Vagina (tissue), 2 donors: Measurements from ENCODE around the gene CRYBG1. TPM values are rescaled to one million over a fixed set of nuclear protein-coding genes. Genes with fewer than 3 reads are reported as not detected.
A peak's percentile ranks its signal among the peaks of the same experiment; 100 is the strongest.

Source experiments
- DNase-seq, 2 donors: peaks; one replicate each; pipeline ENCODE4 v3.0.0-alpha.2; 2017; ENCODE audit errors: extremely low spot score in 2 of 2
- H3K27ac ChIP-seq: fragments of 200-600 bp; sonication (generic); one replicate; pipeline ENCODE4 v1.5.1; 2019
- H3K27me3 ChIP-seq: fragments of 200-600 bp; sonication (generic); one replicate; pipeline ENCODE4 v1.5.1; 2019
- H3K36me3 ChIP-seq, 2 donors: fragments of 200-600 bp; sonication (generic); one replicate each; pipeline ENCODE4 v1.5.1; 2017 to 2019
- H3K4me1 ChIP-seq: fragments of 200-600 bp; sonication (generic); one replicate; pipeline ENCODE4 v1.5.1; 2019
- H3K4me3 ChIP-seq, 2 donors: fragments of 200-600 bp; sonication (generic); 1 replicate in 1 of 2; 2 replicates in 1 of 2; pipeline ENCODE4 v1.5.1; 2016 to 2019
- H3K9me3 ChIP-seq: fragments of 200-600 bp; sonication (generic); one replicate; pipeline ENCODE4 v1.5.1; 2019
- POLR2A ChIP-seq, 2 donors: fragments of 450-650 bp; IDR thresholded peaks; one replicate each; pipeline ENCODE4 v1.6.1; 2017; ENCODE audit warnings: antibody characterized with exemption in 2 of 2, mild to moderate bottlenecking in 2 of 2, moderate library complexity in 2 of 2
- POLR2AphosphoS5 ChIP-seq, 2 donors: sonication (generic); formaldehyde crosslinking; IDR thresholded peaks; one replicate each; pipeline ENCODE4 v1.9.0; 2017; ENCODE audit warnings: antibody characterized with exemption in 2 of 2, mild to moderate bottlenecking in 2 of 2, low read depth in 1 of 2; ENCODE audit not compliant: insufficient read depth in 1 of 2
- intact Hi-C: fragments of 100-400 bp; cut with DNase I; formaldehyde crosslinking; loops from one replicate; pipeline ENCODE4 v1.15.1; 2023
- total RNA-seq: library from RNA; depleted of rRNA; stranded (reverse); fragments of >200 nt; gene quantifications from one replicate; pipeline ENCODE4 v1.2.3, GENCODE V29; 2016
- TF ChIP-seq, protein P1 (sequence below), 3 experiments: fragments of 450-650 bp in 2 of 3; fragments of 200-600 bp in 1 of 3; sonication (generic) in 1 of 3; IDR thresholded peaks; one replicate each; pipeline ENCODE4 v1.5.1; 2017 to 2019; ENCODE audit warnings: antibody characterized with exemption in 3 of 3, mild to moderate bottlenecking in 2 of 3, moderate library complexity in 2 of 3

Gene CRYBG1
- total RNA-seq, 1 donor from 2014 or later: 46.7 TPM

- Histone ChIP-seq H3K9me3 (no peaks in the 10 kb centered on the region), H3K4me3 (no peak overlapping the region), H3K36me3 (no peaks in the 10 kb centered on the region), H3K27ac (no peak overlapping the region), H3K27me3 (no peaks in the 10 kb centered on the region), H3K4me1 (peaks cover 24% of the 10 kb centered on the region)
- DNase-seq: no peak
- no peak for TF ChIP-seq POLR2AphosphoS5 (IDR thresholded peaks at IDR 0.05; ENCODE audit: insufficient read depth in 1 of 2, low read depth in 1 of 2)
- TF ChIP-seq, protein P1, sequence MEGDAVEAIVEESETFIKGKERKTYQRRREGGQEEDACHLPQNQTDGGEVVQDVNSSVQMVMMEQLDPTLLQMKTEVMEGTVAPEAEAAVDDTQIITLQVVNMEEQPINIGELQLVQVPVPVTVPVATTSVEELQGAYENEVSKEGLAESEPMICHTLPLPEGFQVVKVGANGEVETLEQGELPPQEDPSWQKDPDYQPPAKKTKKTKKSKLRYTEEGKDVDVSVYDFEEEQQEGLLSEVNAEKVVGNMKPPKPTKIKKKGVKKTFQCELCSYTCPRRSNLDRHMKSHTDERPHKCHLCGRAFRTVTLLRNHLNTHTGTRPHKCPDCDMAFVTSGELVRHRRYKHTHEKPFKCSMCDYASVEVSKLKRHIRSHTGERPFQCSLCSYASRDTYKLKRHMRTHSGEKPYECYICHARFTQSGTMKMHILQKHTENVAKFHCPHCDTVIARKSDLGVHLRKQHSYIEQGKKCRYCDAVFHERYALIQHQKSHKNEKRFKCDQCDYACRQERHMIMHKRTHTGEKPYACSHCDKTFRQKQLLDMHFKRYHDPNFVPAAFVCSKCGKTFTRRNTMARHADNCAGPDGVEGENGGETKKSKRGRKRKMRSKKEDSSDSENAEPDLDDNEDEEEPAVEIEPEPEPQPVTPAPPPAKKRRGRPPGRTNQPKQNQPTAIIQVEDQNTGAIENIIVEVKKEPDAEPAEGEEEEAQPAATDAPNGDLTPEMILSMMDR (IDR thresholded peaks at IDR 0.05): no peak
- no peak for TF ChIP-seq POLR2A (IDR thresholded peaks at IDR 0.05)
- intact Hi-C loops: no loop called here
These were observed 165.4 kb downstream of the CRYBG1 start for GRCh38 chr6:106525882-106526275.

DNA sequence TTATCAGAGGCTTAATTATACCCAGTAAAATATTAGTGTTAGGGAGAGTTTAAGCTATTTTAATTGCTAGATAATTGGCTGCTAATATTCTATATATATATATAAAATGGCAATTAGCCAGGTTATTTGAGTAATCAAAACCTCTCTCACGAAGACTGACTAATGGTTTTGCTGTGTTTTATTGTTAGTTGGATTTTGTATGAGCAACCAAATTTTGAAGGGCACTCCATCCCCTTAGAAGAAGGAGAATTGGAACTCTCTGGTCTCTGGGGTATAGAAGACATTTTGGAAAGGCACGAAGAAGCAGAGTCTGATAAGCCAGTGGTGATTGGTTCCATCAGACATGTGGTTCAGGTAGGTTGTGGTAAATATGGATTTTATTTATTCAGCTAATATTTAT, 166.6 kb downstream of the CRYBG1 start:
- Histone ChIP-seq H3K36me3 (no peaks in the 10 kb centered on the region), H3K4me1 (peaks cover 19% of the 10 kb centered on the region), H3K4me3 (no peak overlapping the region), H3K9me3 (no peaks in the 10 kb centered on the region), H3K27me3 (no peaks in the 10 kb centered on the region), H3K27ac (no peak overlapping the region)
- intact Hi-C loops: no loop called here
- TF ChIP-seq POLR2AphosphoS5 (IDR thresholded peaks at IDR 0.05; ENCODE audit: insufficient read depth in 1 of 2, low read depth in 1 of 2) (no peak), POLR2A (IDR thresholded peaks at IDR 0.05) (no peak)
- TF ChIP-seq, protein P1 (IDR thresholded peaks at IDR 0.05): no peak
- DNase-seq: no peak

- Histone ChIP-seq H3K9me3 (no peaks in the 10 kb centered on the region), H3K4me1 (peaks cover 15% of the 10 kb centered on the region), H3K36me3 (no peaks in the 10 kb centered on the region), H3K4me3 (no peak overlapping the region), H3K27me3 (no peaks in the 10 kb centered on the region), H3K27ac (no peak overlapping the region)
- intact Hi-C loops: no loop called here
- DNase-seq: no peak
- TF ChIP-seq POLR2AphosphoS5 (IDR thresholded peaks at IDR 0.05; ENCODE audit: insufficient read depth in 1 of 2, low read depth in 1 of 2): peak in 1 of 2 donors; percentile 82
- TF ChIP-seq, protein P1 (IDR thresholded peaks at IDR 0.05): no peak
These were observed 167.5 kb downstream of the CRYBG1 start for GRCh38 chr6:106527979-106528378.

DNA sequence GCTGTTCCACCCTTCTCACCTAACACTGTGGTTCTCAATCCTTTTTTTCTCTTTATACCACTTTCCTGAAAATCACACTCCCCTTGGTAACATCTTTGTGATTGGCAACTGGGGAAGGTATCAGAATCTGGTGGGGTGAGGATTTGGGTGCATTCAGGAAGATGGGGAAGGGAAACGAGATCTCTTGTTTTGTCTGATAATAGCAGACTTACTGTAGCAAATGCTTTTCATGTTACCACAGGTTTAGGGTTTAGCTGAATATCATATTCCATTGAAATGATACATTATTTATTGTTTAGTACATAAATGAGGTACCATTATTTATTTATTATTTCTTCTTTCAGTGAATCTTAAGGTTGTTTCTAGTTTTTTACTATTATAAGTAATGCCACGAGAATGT, 168.0 kb downstream of the CRYBG1 start:
- H3K27ac ChIP-seq: no peak overlapping the region
- H3K36me3 ChIP-seq: no peaks in the 10 kb centered on the region
- no peak for TF ChIP-seq POLR2AphosphoS5 (IDR thresholded peaks at IDR 0.05; ENCODE audit: insufficient read depth in 1 of 2, low read depth in 1 of 2)
- no peak for TF ChIP-seq POLR2A (IDR thresholded peaks at IDR 0.05)
- TF ChIP-seq, protein P1 (IDR thresholded peaks at IDR 0.05): no peak
- peaks cover 10% of the 10 kb centered on the region for H3K4me1 ChIP-seq
- no peak overlapping the region for H3K4me3 ChIP-seq
- no peaks in the 10 kb centered on the region for H3K27me3 ChIP-seq
- DNase-seq: no peak
- no peaks in the 10 kb centered on the region for H3K9me3 ChIP-seq
- intact Hi-C loops: no loop called here

GRCh38 chr6:106529438-106529837, 168.9 kb downstream of the CRYBG1 start:
- H3K36me3 ChIP-seq: no peaks in the 10 kb centered on the region
- no peak overlapping the region for H3K4me3 ChIP-seq
- TF ChIP-seq POLR2AphosphoS5 (IDR thresholded peaks at IDR 0.05; ENCODE audit: insufficient read depth in 1 of 2, low read depth in 1 of 2): no peak
- TF ChIP-seq POLR2A (IDR thresholded peaks at IDR 0.05): no peak
- TF ChIP-seq, protein P1 (IDR thresholded peaks at IDR 0.05): no peak
- H3K27me3 ChIP-seq: no peaks in the 10 kb centered on the region
- intact Hi-C loops: no loop called here
- H3K27ac ChIP-seq: no peak overlapping the region
- H3K9me3 ChIP-seq: no peaks in the 10 kb centered on the region
- H3K4me1 ChIP-seq: peaks cover under 1% of the 10 kb centered on the region
- DNase-seq: no peak
